ENCODE measurements around the gene SAYSD1. TPM values are rescaled to one million over a fixed set of nuclear protein-coding genes. Genes with fewer than 3 reads are reported as not detected.

The SAYSD1 gene
- total RNA-seq, 4 donors from 2014 or later, result 12.3 to 29.1 (median 18.8) TPM

DNA sequence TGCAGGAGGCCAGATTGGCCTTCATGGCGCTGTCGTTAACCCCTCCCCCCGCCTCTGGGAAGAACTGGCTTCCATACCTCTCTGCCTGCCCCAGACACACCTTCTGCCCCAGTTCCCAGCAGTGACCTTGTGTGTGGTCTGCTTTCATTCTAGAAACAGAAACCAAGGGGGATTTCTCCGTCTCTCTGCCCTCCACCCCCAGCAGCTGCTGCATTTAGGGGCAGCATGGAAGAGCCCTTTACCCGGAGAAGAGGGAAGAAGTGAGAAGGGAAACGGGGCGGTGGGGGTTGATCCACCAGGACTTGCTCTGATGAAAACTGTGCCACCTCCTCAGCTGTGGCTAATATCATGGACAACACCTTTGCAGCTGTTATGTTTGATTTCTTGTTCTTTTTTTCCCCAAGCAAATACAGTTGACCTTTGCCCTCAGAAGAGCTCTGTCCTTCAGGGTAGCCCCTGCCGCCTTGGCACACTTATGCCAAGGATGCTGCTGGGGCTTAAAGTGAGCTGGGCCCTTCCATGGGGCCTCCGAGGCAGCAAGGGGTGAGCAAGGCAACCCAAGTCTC, 60.3 kb downstream of the SAYSD1 start:
- WGBS, 2 donors, result 70 to 74% methylated on average over 9 of the region's 9 CpGs
- Histone ChIP-seq H3K4me1 (no peaks in the 10 kb centered on the region), H3K27ac (no peak overlapping the region), H3K36me3 (no peaks in the 10 kb centered on the region), H3K9me3 (no peaks in the 10 kb centered on the region), H3K27me3 (peaks cover 0 to 24% of the 10 kb centered on the region in 2 donors), H3K4me3 (no peak overlapping the region)
- TF ChIP-seq, protein P1, sequence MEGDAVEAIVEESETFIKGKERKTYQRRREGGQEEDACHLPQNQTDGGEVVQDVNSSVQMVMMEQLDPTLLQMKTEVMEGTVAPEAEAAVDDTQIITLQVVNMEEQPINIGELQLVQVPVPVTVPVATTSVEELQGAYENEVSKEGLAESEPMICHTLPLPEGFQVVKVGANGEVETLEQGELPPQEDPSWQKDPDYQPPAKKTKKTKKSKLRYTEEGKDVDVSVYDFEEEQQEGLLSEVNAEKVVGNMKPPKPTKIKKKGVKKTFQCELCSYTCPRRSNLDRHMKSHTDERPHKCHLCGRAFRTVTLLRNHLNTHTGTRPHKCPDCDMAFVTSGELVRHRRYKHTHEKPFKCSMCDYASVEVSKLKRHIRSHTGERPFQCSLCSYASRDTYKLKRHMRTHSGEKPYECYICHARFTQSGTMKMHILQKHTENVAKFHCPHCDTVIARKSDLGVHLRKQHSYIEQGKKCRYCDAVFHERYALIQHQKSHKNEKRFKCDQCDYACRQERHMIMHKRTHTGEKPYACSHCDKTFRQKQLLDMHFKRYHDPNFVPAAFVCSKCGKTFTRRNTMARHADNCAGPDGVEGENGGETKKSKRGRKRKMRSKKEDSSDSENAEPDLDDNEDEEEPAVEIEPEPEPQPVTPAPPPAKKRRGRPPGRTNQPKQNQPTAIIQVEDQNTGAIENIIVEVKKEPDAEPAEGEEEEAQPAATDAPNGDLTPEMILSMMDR (IDR thresholded peaks at IDR 0.05), result no peak
- TF ChIP-seq POLR2A (IDR thresholded peaks at IDR 0.05) (no peak), EP300 (IDR thresholded peaks at IDR 0.05) (no peak)
- no peak for DNase-seq (ENCODE audit: low spot score in 2 of 2)

Other genes with a start within 250 kb of the SAYSD1 start
- gene GLP1R, start 66.4 kb downstream of the SAYSD1 start, total RNA-seq, result 1 to 10 TPM in 2 of 4 donors, under 1 TPM in 2; 0.20 to 4.2 (median 1.3) TPM
- gene KCNK5, start 114.3 kb upstream of the SAYSD1 start, total RNA-seq, result 10 to 100 TPM; 16.7 to 20.0 (median 18.4) TPM
- 1 to 10 TPM in 2 of 4 donors, not detected in 2; 1.1 to 1.7 TPM for gene KCNK17, start 199.2 kb upstream of the SAYSD1 start, total RNA-seq
- not detected for gene KCNK16, start 207.5 kb upstream of the SAYSD1 start, total RNA-seq